Subcutaneous adipose tissue (tissue), 4 donors: ENCODE measurements around the gene DUOX1. TPM values are rescaled to one million over a fixed set of nuclear protein-coding genes. Genes with fewer than 3 reads are reported as not detected.

ENCODE experiments used
- CTCF ChIP-seq: fragments of 450-650 bp; IDR thresholded peaks from one replicate; pipeline ENCODE4 v1.5.1; 2016; ENCODE audit warnings: low read depth, mild to moderate bottlenecking, control low read depth, antibody characterized with exemption, moderate library complexity
- total RNA-seq, 4 donors: library from RNA; depleted of rRNA; stranded (reverse); fragments of >200 nt; gene quantifications; one replicate each; pipeline ENCODE4 v1.1.0, GENCODE V29; 2016

DUOX1 gene
- total RNA-seq, 4 donors from 2014 or later: 0.44 to 0.85 (median 0.57) TPM; not detected in 1

GRCh38 chr15:45168286-45168685 is 38.5 kb downstream of the DUOX1 start:
- TF ChIP-seq CTCF: no peak

- TF ChIP-seq CTCF: no peak
Measured at GRCh38 chr15:45168751-45169551, 39.2 kb downstream of the DUOX1 start.

GRCh38 chr15:45169608-45170480 is 40.0 kb downstream of the DUOX1 start:
- no peak for TF ChIP-seq CTCF

GRCh38 chr15:45171912-45172311 is 42.1 kb downstream of the DUOX1 start:
- TF ChIP-seq CTCF: no peak

GRCh38 chr15:45174069-45174468 is 44.3 kb downstream of the DUOX1 start:
- no peak for TF ChIP-seq CTCF

GRCh38 chr15:45174577-45174976 is 44.8 kb downstream of the DUOX1 start:
- no peak for TF ChIP-seq CTCF

GRCh38 chr15:45177285-45177684 is 47.5 kb downstream of the DUOX1 start:
- no peak for TF ChIP-seq CTCF
